Osteocyte (in vitro differentiated cells): Measurements from ENCODE around the gene SLC35E2B. TPM values are rescaled to one million over a fixed set of nuclear protein-coding genes. Genes with fewer than 3 reads are reported as not detected.
"Not testable (repeated sequence)": the region's sequence is repeated elsewhere in the genome, so short reads cannot be mapped to it uniquely, and the experiment has no call there.

Source experiments
- DNase-seq: peaks from one replicate; pipeline ENCODE4 v3.0.0; 2021; ENCODE audit warnings: mixed read lengths; ENCODE audit not compliant: unreplicated experiment; ENCODE audit errors: extremely low spot score
- H3K27ac Mint-ChIP-seq: one replicate; pipeline ENCODE4 v1.8.0; 2021; ENCODE audit warnings: mild to moderate bottlenecking, mixed read lengths; ENCODE audit not compliant: unreplicated experiment
- H3K27me3 Mint-ChIP-seq: one replicate; pipeline ENCODE4 v1.8.0; 2021; ENCODE audit warnings: mixed read lengths; ENCODE audit not compliant: unreplicated experiment
- H3K36me3 Mint-ChIP-seq: one replicate; pipeline ENCODE4 v1.8.0; 2021; ENCODE audit warnings: mixed read lengths; ENCODE audit not compliant: unreplicated experiment
- H3K4me1 Mint-ChIP-seq: one replicate; pipeline ENCODE4 v1.8.0; 2021; ENCODE audit warnings: mixed read lengths; ENCODE audit not compliant: unreplicated experiment
- H3K4me3 Mint-ChIP-seq: one replicate; pipeline ENCODE4 v1.8.0; 2021; ENCODE audit warnings: mild to moderate bottlenecking, moderate library complexity, mixed read lengths; ENCODE audit not compliant: unreplicated experiment
- H3K9me3 Mint-ChIP-seq: one replicate; pipeline ENCODE4 v1.8.0; 2021; ENCODE audit warnings: mixed read lengths; ENCODE audit not compliant: unreplicated experiment
- CTCF ChIP-seq: fragments of 200-600 bp; sonication (generic); IDR thresholded peaks from 2 replicates; pipeline ENCODE4 v1.5.0; 2021; ENCODE audit warnings: antibody characterized with exemption, mild to moderate bottlenecking, moderate library complexity
- total RNA-seq: library from RNA; stranded (reverse); gene quantifications from 2 replicates; pipeline ENCODE4 v1.2.1, GENCODE V29; 2021

The SLC35E2B gene
- total RNA-seq, 1 donor from 2014 or later: 84.9 TPM

- H3K36me3 Mint-ChIP-seq, H3K4me1 Mint-ChIP-seq, H3K27me3 Mint-ChIP-seq, DNase-seq, H3K9me3 Mint-ChIP-seq, H3K4me3 Mint-ChIP-seq: not testable (repeated sequence)
- H3K27ac Mint-ChIP-seq: peak overlapping the region; percentile 60
These were observed 34.6 kb upstream of the SLC35E2B start for GRCh38 chr1:1727131-1727651.

GRCh38 chr1:1726088-1726487 is 33.5 kb upstream of the SLC35E2B start:
- H3K4me3 Mint-ChIP-seq: peak overlapping the region; percentile 32
- peak overlapping the region; percentile 47 for H3K27ac Mint-ChIP-seq
- not testable (repeated sequence) for H3K36me3 Mint-ChIP-seq, H3K4me1 Mint-ChIP-seq, DNase-seq, H3K9me3 Mint-ChIP-seq, H3K27me3 Mint-ChIP-seq

- not testable (repeated sequence) for H3K27me3 Mint-ChIP-seq, H3K4me1 Mint-ChIP-seq, H3K9me3 Mint-ChIP-seq, H3K36me3 Mint-ChIP-seq
- TF ChIP-seq CTCF: peak; percentile 41
- Mint-ChIP-seq H3K4me3 (peak within 1 kb of the TSS; percentile 90), H3K27ac (peak within 1 kb of the TSS; percentile 97)
- DNase-seq: peak; percentile 99
These were observed 31.7 kb upstream of the SLC35E2B start, which contains the start of gene CDK11A for GRCh38 chr1:1724035-1724864. Gene CDK11A (minus strand): TSS chr1:1724357. CDS start chr1:1722818, 1,539 bp downstream.

GRCh38 chr1:1721201-1721600 is 28.6 kb upstream of the SLC35E2B start:
- no peaks in the 10 kb centered on the region for H3K27me3 Mint-ChIP-seq
- peaks cover 12% of the 10 kb centered on the region for H3K36me3 Mint-ChIP-seq
- no peak overlapping the region for H3K4me3 Mint-ChIP-seq
- no peak for TF ChIP-seq CTCF
- peak; percentile 4 for DNase-seq
- H3K9me3 Mint-ChIP-seq: no peaks in the 10 kb centered on the region
- no peak overlapping the region for H3K27ac Mint-ChIP-seq
- peaks cover 4% of the 10 kb centered on the region for H3K4me1 Mint-ChIP-seq

- not testable (repeated sequence) for H3K9me3 Mint-ChIP-seq, H3K27ac Mint-ChIP-seq, H3K27me3 Mint-ChIP-seq, DNase-seq, H3K4me3 Mint-ChIP-seq, H3K4me1 Mint-ChIP-seq
- H3K36me3 Mint-ChIP-seq: peaks cover 16% of the 10 kb centered on the region
These were observed 22.7 kb upstream of the SLC35E2B start for GRCh38 chr1:1715109-1715883.

GRCh38 chr1:1707897-1708296 is 15.3 kb upstream of the SLC35E2B start:
- not testable (repeated sequence) for H3K27me3 Mint-ChIP-seq, H3K36me3 Mint-ChIP-seq, H3K4me3 Mint-ChIP-seq, H3K9me3 Mint-ChIP-seq, H3K27ac Mint-ChIP-seq, H3K4me1 Mint-ChIP-seq
- DNase-seq: peak; percentile 21

GRCh38 chr1:1707241-1707640 is 14.6 kb upstream of the SLC35E2B start:
- not testable (repeated sequence) for H3K9me3 Mint-ChIP-seq, H3K4me1 Mint-ChIP-seq, H3K4me3 Mint-ChIP-seq, H3K27me3 Mint-ChIP-seq, H3K36me3 Mint-ChIP-seq, H3K27ac Mint-ChIP-seq
- peak; percentile 63 for DNase-seq

- H3K4me3 Mint-ChIP-seq, H3K27ac Mint-ChIP-seq, H3K36me3 Mint-ChIP-seq, H3K27me3 Mint-ChIP-seq, H3K9me3 Mint-ChIP-seq, H3K4me1 Mint-ChIP-seq: not testable (repeated sequence)
- DNase-seq: peak; percentile 46
These were observed 13.0 kb upstream of the SLC35E2B start for GRCh38 chr1:1705623-1706022.

GRCh38 chr1:1704284-1704957 is 11.8 kb upstream of the SLC35E2B start:
- not testable (repeated sequence) for H3K27me3 Mint-ChIP-seq, H3K9me3 Mint-ChIP-seq, H3K36me3 Mint-ChIP-seq, H3K4me3 Mint-ChIP-seq, H3K4me1 Mint-ChIP-seq, H3K27ac Mint-ChIP-seq
- peak; percentile 78 for DNase-seq
